Keratinocyte (primary cell): ENCODE data around the gene ARMC8.
A peak's percentile ranks its signal among the peaks of the same experiment; 100 is the strongest.

Experiments used
- EZH2 ChIP-seq: IDR thresholded peaks from one replicate; pipeline ENCODE4 v1.6.1; 2012; ENCODE audit warnings: inconsistent platforms, mild to moderate bottlenecking, low read length, moderate library complexity
- TF ChIP-seq, protein P1 (sequence below), 3 experiments: IDR thresholded peaks in 1 of 3; conservative IDR thresholded peaks in 1 of 3; optimal IDR thresholded peaks in 1 of 3; 2 replicates in 2 of 3; 3 replicates in 1 of 3; pipeline versions ENCODE3 to v1.5.1; 2011; ENCODE audit warnings: low read length in 3 of 3, mild to moderate bottlenecking in 3 of 3, moderate library complexity in 2 of 3, control low read depth in 1 of 3, inconsistent platforms in 1 of 3; ENCODE audit not compliant: insufficient read depth in 2 of 3; ENCODE audit errors: extremely low read depth in 1 of 3

DNA sequence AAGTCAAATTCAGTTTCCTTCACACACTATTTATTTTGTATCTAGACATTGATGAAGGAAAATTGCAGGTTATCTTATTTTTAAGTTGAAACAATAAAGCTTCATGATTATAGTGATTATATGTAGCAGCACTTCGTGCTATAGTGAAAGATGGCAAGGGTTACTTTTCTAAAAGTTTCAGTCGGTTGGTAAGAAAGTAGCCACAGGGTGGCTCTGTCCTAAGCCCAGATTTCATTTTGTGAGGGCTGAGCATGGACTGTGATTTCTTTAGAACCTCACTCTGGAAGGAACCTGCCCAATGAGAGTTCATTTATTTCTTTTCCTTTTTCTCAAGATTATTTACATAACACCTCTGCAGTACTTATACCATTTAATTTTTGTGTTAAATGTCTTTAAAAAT is 76.0 kb downstream of the ARMC8 start:
- TF ChIP-seq EZH2 = no peak
- TF ChIP-seq, protein P1, sequence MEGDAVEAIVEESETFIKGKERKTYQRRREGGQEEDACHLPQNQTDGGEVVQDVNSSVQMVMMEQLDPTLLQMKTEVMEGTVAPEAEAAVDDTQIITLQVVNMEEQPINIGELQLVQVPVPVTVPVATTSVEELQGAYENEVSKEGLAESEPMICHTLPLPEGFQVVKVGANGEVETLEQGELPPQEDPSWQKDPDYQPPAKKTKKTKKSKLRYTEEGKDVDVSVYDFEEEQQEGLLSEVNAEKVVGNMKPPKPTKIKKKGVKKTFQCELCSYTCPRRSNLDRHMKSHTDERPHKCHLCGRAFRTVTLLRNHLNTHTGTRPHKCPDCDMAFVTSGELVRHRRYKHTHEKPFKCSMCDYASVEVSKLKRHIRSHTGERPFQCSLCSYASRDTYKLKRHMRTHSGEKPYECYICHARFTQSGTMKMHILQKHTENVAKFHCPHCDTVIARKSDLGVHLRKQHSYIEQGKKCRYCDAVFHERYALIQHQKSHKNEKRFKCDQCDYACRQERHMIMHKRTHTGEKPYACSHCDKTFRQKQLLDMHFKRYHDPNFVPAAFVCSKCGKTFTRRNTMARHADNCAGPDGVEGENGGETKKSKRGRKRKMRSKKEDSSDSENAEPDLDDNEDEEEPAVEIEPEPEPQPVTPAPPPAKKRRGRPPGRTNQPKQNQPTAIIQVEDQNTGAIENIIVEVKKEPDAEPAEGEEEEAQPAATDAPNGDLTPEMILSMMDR (optimal IDR thresholded peaks at IDR 0.05 in 1 of 3, IDR thresholded peaks at IDR 0.05 in 1 of 3, conservative IDR thresholded peaks at IDR 0.05 in 1 of 3; ENCODE audit: extremely low read depth in 1 of 3, insufficient read depth in 2 of 3, low read length in 3 of 3) = peak in 1 of 3 experiments; percentile 2
